A673 (cell line): ENCODE data around the gene TUBGCP3. TPM values are rescaled to one million over a fixed set of nuclear protein-coding genes. Genes with fewer than 3 reads are reported as not detected.

Source experiments
- BruUV-seq: library from RNA; stranded (reverse); fragments of 400-500 nt; replicated peaks from 2 replicates; lab custom pipeline; 2021; lab: Mats Ljungman, UMichigan
- CTCF ChIA-PET: fragments of 300-600 bp; sonication (Branson Sonifier 250); formaldehyde crosslinking; loops from one replicate; lab custom pipeline; 2022; ENCODE audit warnings: antibody characterized with exemption; lab: Charles Lee
- POLR2A ChIA-PET: fragments of 300-600 bp; sonication (Branson Sonifier 250); formaldehyde crosslinking; loops from one replicate; lab custom pipeline; 2022; ENCODE audit warnings: antibody characterized with exemption; ENCODE audit not compliant: low non-redundant PET; lab: Charles Lee
- DNase-seq: peaks from one replicate; pipeline ENCODE4 v3.0.0-alpha.2; 2015; ENCODE audit warnings: low spot score
- H3K27ac ChIP-seq: fragments of 200-600 bp; sonication (generic); 2 replicates; pipeline ENCODE4 v1.5.1; 2016; ENCODE audit warnings: mixed run types, low read depth, mild to moderate bottlenecking, mixed read lengths, antibody characterized with exemption, low read length; ENCODE audit not compliant: poor library complexity, severe bottlenecking
- H3K27me3 ChIP-seq: fragments of 200-600 bp; sonication (generic); replicated peaks from 2 replicates; pipeline ENCODE4 v1.6.1; 2017; ENCODE audit warnings: mixed run types, low read depth, mild to moderate bottlenecking, mixed read lengths, antibody characterized with exemption, low read length; ENCODE audit not compliant: insufficient read depth, poor library complexity
- H3K36me3 ChIP-seq: fragments of 200-600 bp; sonication (generic); 2 replicates; pipeline ENCODE4 v1.6.1; 2016; ENCODE audit warnings: mixed run types, mild to moderate bottlenecking, mixed read lengths, antibody characterized with exemption, low read length; ENCODE audit not compliant: insufficient read depth, poor library complexity, severe bottlenecking
- H3K4me1 ChIP-seq: fragments of 200-600 bp; sonication (generic); 2 replicates; pipeline ENCODE4 v1.6.1; 2017; ENCODE audit warnings: mixed run types, mild to moderate bottlenecking, mixed read lengths, antibody characterized with exemption, low read length; ENCODE audit not compliant: insufficient read depth, poor library complexity, severe bottlenecking
- H3K4me3 ChIP-seq: fragments of 200-600 bp; sonication (generic); 2 replicates; pipeline ENCODE4 v1.5.1; 2016; ENCODE audit warnings: low read depth, mixed run types, mild to moderate bottlenecking, mixed read lengths, low read length; ENCODE audit not compliant: poor library complexity, severe bottlenecking
- H3K9me3 ChIP-seq: fragments of 200-600 bp; sonication (generic); 2 replicates; pipeline ENCODE4 v1.6.1; 2016; ENCODE audit warnings: mixed run types, low read depth, mild to moderate bottlenecking, mixed read lengths, antibody characterized with exemption, low read length; ENCODE audit not compliant: poor library complexity, severe bottlenecking
- CTCF ChIP-seq: fragments of 300-800, 200-600 bp; sonication (generic); conservative IDR thresholded peaks from 2 replicates; pipeline ENCODE4 v1.5.1; 2017; ENCODE audit warnings: low read depth, mild to moderate bottlenecking, antibody characterized with exemption, low read length, moderate library complexity, mixed read lengths
- EZH2 ChIP-seq: fragments of 200-600 bp; sonication (generic); IDR thresholded peaks from 2 replicates; pipeline ENCODE4 v1.6.1; 2017; ENCODE audit warnings: borderline replicate concordance, low read depth, mild to moderate bottlenecking, mixed read lengths, antibody characterized with exemption, low read length; ENCODE audit not compliant: poor library complexity, severe bottlenecking
- intact Hi-C: fragments of 100-400 bp; cut with micrococcal nuclease; formaldehyde crosslinking; loops from one replicate; pipeline ENCODE4 v1.10.0; 2022; ENCODE audit not compliant: unreplicated experiment
- total RNA-seq: library from RNA; stranded (reverse); gene quantifications from 2 replicates; pipeline ENCODE4 v1.2.3, GENCODE V29; 2021

Gene TUBGCP3
- total RNA-seq, 1 experiment from 2014 or later = 61.4 TPM

DNA sequence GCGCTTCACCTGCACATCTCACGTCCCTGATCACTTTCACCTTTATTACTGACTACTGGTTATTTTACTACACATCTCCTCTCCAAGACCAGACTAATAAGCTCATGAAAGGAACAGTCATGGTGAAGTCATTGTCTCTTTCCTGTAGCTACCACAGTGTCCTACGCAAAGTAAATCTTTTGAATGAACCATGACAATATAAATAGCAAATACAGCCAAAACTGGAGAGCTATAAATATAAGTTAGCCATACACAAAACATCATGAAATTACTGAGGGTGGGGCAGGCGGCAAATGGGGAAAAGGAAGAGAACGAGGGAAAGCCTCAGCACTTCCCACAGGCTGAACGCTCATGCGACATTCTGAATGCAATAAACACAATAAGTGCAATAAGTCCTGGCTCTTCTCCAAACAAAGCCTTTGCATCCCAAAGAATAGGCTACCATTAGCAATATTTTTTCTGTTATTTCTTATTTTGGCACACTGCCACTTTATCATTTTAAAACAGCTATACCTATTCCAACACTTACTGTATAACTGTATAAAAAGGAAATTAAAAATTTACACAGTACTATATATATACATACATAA, 62.5 kb downstream of the TUBGCP3 start:
- TF ChIP-seq CTCF (no peak), EZH2 (no peak)
- Histone ChIP-seq H3K27ac (no peak overlapping the region), H3K36me3 (peaks cover 22% of the 10 kb centered on the region), H3K4me3 (no peak overlapping the region), H3K9me3 (no peaks in the 10 kb centered on the region), H3K27me3 (no peaks in the 10 kb centered on the region), H3K4me1 (no peaks in the 10 kb centered on the region)
- ChIA-PET CTCF (no interaction called here), POLR2A (no interaction called here)
- intact Hi-C loops = no loop called here
- BruUV-seq = no TSS peak
- DNase-seq = no peak

- no TSS peak for BruUV-seq
- H3K27me3 ChIP-seq = no peaks in the 10 kb centered on the region
- intact Hi-C loops = no loop called here
- no peaks in the 10 kb centered on the region for H3K4me1 ChIP-seq
- no peak for TF ChIP-seq CTCF
- no peak for TF ChIP-seq EZH2
- no peak overlapping the region for H3K27ac ChIP-seq
- POLR2A ChIA-PET = no interaction called here
- no peak overlapping the region for H3K4me3 ChIP-seq
- no peaks in the 10 kb centered on the region for H3K9me3 ChIP-seq
- peaks cover 23% of the 10 kb centered on the region for H3K36me3 ChIP-seq
- DNase-seq = no peak
- CTCF ChIA-PET = no interaction called here
Measured at GRCh38 chr13:112522578-112522977, 65.4 kb downstream of the TUBGCP3 start.

DNA sequence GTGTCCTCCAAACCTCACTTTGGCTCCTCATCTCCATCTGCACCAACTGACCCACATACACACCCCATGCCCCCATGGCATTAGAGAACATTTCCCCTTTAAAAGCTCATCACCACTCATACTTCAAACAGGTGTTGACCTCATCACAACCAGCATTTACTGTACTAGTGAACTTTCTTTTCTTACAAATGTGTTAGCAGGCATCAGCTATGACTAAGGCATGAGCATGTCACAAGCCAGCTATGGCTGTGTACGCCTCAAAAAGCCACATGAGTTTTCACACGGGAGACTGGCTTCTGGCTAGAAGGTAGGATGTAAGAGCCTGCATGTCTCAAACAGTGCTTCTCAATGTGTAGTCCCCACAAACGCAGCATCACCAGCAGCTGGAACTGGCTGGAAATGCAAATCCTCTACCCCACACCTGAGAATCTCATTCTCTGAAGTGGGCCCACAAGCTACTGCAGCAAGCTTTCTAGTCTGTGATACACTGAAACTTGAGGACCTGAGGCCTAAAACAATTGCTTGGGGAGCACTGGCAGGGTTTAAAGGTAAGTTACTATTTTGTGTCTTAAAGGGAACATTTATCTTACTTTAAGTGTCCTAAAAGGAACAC, 66.8 kb downstream of the TUBGCP3 start:
- no peak overlapping the region for H3K4me3 ChIP-seq
- ChIA-PET CTCF (no interaction called here), POLR2A (no interaction called here)
- TF ChIP-seq CTCF (no peak), EZH2 (no peak)
- intact Hi-C loops = no loop called here
- no peaks in the 10 kb centered on the region for H3K4me1 ChIP-seq
- H3K27ac ChIP-seq = no peak overlapping the region
- no peaks in the 10 kb centered on the region for H3K9me3 ChIP-seq
- H3K36me3 ChIP-seq = peaks cover 30% of the 10 kb centered on the region
- no peaks in the 10 kb centered on the region for H3K27me3 ChIP-seq
- DNase-seq = no peak
- BruUV-seq = no TSS peak
